HEK293 (cell line): ENCODE results near the gene BIK.
A peak's percentile ranks its signal among the peaks of the same experiment; 100 is the strongest.

Source experiments
- BCL11B ChIP-seq: fragments of 450-650 bp; formaldehyde crosslinking; IDR thresholded peaks from 2 replicates; pipeline ENCODE4 v1.5.1; 2016; ENCODE audit warnings: low read depth, missing biosample characterization, missing genetic modification characterization
- ELK4 ChIP-seq: IDR thresholded peaks from 2 replicates; pipeline ENCODE4 v1.6.1; 2011; ENCODE audit warnings: mild to moderate bottlenecking, low read depth, low read length, borderline replicate concordance
- FEZF1 ChIP-seq: fragments of 450-650 bp; formaldehyde crosslinking; IDR thresholded peaks from 2 replicates; pipeline ENCODE4 v1.5.1; 2016; ENCODE audit warnings: missing biosample characterization, missing genetic modification characterization
- KLF7 ChIP-seq: fragments of 450-650 bp; formaldehyde crosslinking; IDR thresholded peaks from 2 replicates; pipeline ENCODE4 v1.5.1; 2016; ENCODE audit warnings: missing biosample characterization, missing genetic modification characterization, borderline replicate concordance
- ZBTB7A ChIP-seq: fragments of 450-650 bp; formaldehyde crosslinking; IDR thresholded peaks from 2 replicates; pipeline ENCODE4 v1.5.1; 2016; ENCODE audit warnings: low read depth, missing biosample characterization, missing genetic modification characterization
- ZFP37 ChIP-seq: fragments of 450-650 bp; formaldehyde crosslinking; IDR thresholded peaks from 2 replicates; pipeline ENCODE4 v1.5.1; 2016; ENCODE audit warnings: missing biosample characterization, missing genetic modification characterization
- ZNF112 ChIP-seq: fragments of 450-650 bp; formaldehyde crosslinking; IDR thresholded peaks from 2 replicates; pipeline ENCODE4 v1.5.0; 2017; ENCODE audit warnings: missing biosample characterization, missing genetic modification characterization
- ZNF16 ChIP-seq: fragments of 450-650 bp; formaldehyde crosslinking; IDR thresholded peaks from 2 replicates; pipeline ENCODE4 v1.5.1; 2016; ENCODE audit warnings: low read depth, missing biosample characterization, missing genetic modification characterization
- ZNF169 ChIP-seq: fragments of 450-650 bp; formaldehyde crosslinking; IDR thresholded peaks from 2 replicates; pipeline ENCODE4 v1.5.1; 2016; ENCODE audit warnings: missing biosample characterization, missing genetic modification characterization
- ZNF211 ChIP-seq: fragments of 450-650 bp; formaldehyde crosslinking; IDR thresholded peaks from 2 replicates; pipeline ENCODE4 v1.5.1; 2016; ENCODE audit warnings: low read depth, missing biosample characterization, missing genetic modification characterization
- ZNF280C ChIP-seq: fragments of 450-650 bp; formaldehyde crosslinking; IDR thresholded peaks from 2 replicates; pipeline ENCODE4 v1.5.1; 2016; ENCODE audit warnings: missing biosample characterization, missing genetic modification characterization
- ZNF521 ChIP-seq: fragments of 450-650 bp; formaldehyde crosslinking; IDR thresholded peaks from 2 replicates; pipeline ENCODE4 v1.5.1; 2017; ENCODE audit warnings: missing biosample characterization, mild to moderate bottlenecking, missing genetic modification characterization
- ZNF555 ChIP-seq: fragments of 450-650 bp; formaldehyde crosslinking; conservative IDR thresholded peaks from 2 replicates; pipeline ENCODE4 v1.5.1; 2017; ENCODE audit warnings: missing biosample characterization, mild to moderate bottlenecking, missing genetic modification characterization, inconsistent platforms
- ZNF626 ChIP-seq: fragments of 450-650 bp; sonication (Bioruptor Pico); formaldehyde crosslinking; IDR thresholded peaks from 2 replicates; pipeline ENCODE4 v1.5.1; 2018; ENCODE audit warnings: missing biosample characterization, missing genetic modification characterization, inconsistent platforms
- ZNF639 ChIP-seq: fragments of 450-650 bp; formaldehyde crosslinking; IDR thresholded peaks from 2 replicates; pipeline ENCODE4 v1.5.1; 2016; ENCODE audit warnings: missing biosample characterization, missing genetic modification characterization
- ZNF664 ChIP-seq: fragments of 450-650 bp; formaldehyde crosslinking; IDR thresholded peaks from 2 replicates; pipeline ENCODE4 v1.5.1; 2016; ENCODE audit warnings: missing biosample characterization, missing genetic modification characterization
- ZNF701 ChIP-seq: fragments of 450-650 bp; formaldehyde crosslinking; IDR thresholded peaks from 2 replicates; pipeline ENCODE4 v1.5.1; 2016; ENCODE audit warnings: missing biosample characterization, missing genetic modification characterization
- ZNF768 ChIP-seq: fragments of 450-650 bp; formaldehyde crosslinking; IDR thresholded peaks from 2 replicates; pipeline ENCODE4 v1.5.1; 2018; ENCODE audit warnings: missing biosample characterization, mild to moderate bottlenecking, missing genetic modification characterization
- ZNF792 ChIP-seq: fragments of 450-650 bp; formaldehyde crosslinking; IDR thresholded peaks from 2 replicates; pipeline ENCODE4 v1.5.1; 2016; ENCODE audit warnings: missing biosample characterization, missing genetic modification characterization
- TF ChIP-seq, protein P1 (sequence below): fragments of 450-650 bp; formaldehyde crosslinking; IDR thresholded peaks from 2 replicates; pipeline ENCODE4 v1.5.1; 2016; ENCODE audit warnings: missing biosample characterization, missing genetic modification characterization
- TF ChIP-seq, protein P2 (sequence below): fragments of 450-650 bp; formaldehyde crosslinking; IDR thresholded peaks from 2 replicates; pipeline ENCODE4 v1.5.1; 2016; ENCODE audit warnings: missing biosample characterization, missing genetic modification characterization
- TF ChIP-seq, protein P3 (sequence below): fragments of 450-650 bp; formaldehyde crosslinking; IDR thresholded peaks from 2 replicates; pipeline ENCODE4 v1.5.0; 2017; ENCODE audit warnings: missing biosample characterization, missing genetic modification characterization, borderline replicate concordance
- TF ChIP-seq, protein P4 (sequence below): fragments of 450-650 bp; formaldehyde crosslinking; IDR thresholded peaks from 2 replicates; pipeline ENCODE4 v1.5.1; 2016; ENCODE audit warnings: missing biosample characterization, missing genetic modification characterization
- TF ChIP-seq, protein P5 (sequence below): fragments of 450-650 bp; formaldehyde crosslinking; IDR thresholded peaks from 2 replicates; pipeline ENCODE4 v1.5.1; 2016; ENCODE audit warnings: missing biosample characterization, missing genetic modification characterization

The BIK gene

GRCh38 chr22:43142880-43143562 lies 32.5 kb downstream of the BIK start, which contains the start of gene MCAT (continued):
- TF ChIP-seq, protein P1, sequence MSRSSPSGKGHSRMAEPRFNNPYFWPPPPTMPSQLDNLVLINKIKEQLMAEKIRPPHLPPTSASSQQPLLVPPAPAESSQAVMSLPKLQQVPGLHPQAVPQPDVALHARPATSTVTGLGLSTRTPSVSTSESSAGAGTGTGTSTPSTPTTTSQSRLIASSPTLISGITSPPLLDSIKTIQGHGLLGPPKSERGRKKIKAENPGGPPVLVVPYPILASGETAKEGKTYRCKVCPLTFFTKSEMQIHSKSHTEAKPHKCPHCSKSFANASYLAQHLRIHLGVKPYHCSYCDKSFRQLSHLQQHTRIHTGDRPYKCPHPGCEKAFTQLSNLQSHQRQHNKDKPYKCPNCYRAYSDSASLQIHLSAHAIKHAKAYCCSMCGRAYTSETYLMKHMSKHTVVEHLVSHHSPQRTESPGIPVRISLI (tag by site-specific recombination): no peak
- TF ChIP-seq FEZF1 (tag by site-specific recombination) (no peak), BCL11B (tag by site-specific recombination) (no peak), ZBTB7A (tag by site-specific recombination) (no peak), ZNF626 (tag by site-specific recombination) (no peak), ZNF211 (tag by site-specific recombination) (no peak), ELK4 (peak; percentile 90), ZNF701 (no peak), ZNF16 (tag by site-specific recombination) (no peak), KLF7 (tag by site-specific recombination) (peak; percentile 10; the same call in 1 of the 2 replicates), ZNF792 (tag by site-specific recombination) (no peak), ZNF521 (tag by site-specific recombination) (no peak), ZNF664 (tag by site-specific recombination) (no peak), ZNF280C (tag by site-specific recombination) (no peak), ZFP37 (no peak), ZNF639 (peak; percentile 59; the same call in 1 of the 2 replicates), ZNF768 (no peak), ZNF555 (tag by site-specific recombination) (no peak), ZNF169 (tag by site-specific recombination) (no peak), ZNF112 (no peak)
- TF ChIP-seq, protein P2, sequence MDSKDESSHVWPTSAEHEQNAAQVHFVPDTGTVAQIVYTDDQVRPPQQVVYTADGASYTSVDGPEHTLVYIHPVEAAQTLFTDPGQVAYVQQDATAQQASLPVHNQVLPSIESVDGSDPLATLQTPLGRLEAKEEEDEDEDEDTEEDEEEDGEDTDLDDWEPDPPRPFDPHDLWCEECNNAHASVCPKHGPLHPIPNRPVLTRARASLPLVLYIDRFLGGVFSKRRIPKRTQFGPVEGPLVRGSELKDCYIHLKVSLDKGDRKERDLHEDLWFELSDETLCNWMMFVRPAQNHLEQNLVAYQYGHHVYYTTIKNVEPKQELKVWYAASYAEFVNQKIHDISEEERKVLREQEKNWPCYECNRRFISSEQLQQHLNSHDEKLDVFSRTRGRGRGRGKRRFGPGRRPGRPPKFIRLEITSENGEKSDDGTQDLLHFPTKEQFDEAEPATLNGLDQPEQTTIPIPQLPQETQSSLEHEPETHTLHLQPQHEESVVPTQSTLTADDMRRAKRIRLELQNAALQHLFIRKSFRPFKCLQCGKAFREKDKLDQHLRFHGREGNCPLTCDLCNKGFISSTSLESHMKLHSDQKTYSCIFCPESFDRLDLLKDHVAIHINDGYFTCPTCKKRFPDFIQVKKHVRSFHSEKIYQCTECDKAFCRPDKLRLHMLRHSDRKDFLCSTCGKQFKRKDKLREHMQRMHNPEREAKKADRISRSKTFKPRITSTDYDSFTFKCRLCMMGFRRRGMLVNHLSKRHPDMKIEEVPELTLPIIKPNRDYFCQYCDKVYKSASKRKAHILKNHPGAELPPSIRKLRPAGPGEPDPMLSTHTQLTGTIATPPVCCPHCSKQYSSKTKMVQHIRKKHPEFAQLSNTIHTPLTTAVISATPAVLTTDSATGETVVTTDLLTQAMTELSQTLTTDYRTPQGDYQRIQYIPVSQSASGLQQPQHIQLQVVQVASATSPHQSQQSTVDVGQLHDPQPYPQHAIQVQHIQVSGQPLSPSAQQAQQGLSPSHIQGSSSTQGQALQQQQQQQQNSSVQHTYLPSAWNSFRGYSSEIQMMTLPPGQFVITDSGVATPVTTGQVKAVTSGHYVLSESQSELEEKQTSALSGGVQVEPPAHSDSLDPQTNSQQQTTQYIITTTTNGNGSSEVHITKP (tag by site-specific recombination): no peak
- TF ChIP-seq, protein P3, sequence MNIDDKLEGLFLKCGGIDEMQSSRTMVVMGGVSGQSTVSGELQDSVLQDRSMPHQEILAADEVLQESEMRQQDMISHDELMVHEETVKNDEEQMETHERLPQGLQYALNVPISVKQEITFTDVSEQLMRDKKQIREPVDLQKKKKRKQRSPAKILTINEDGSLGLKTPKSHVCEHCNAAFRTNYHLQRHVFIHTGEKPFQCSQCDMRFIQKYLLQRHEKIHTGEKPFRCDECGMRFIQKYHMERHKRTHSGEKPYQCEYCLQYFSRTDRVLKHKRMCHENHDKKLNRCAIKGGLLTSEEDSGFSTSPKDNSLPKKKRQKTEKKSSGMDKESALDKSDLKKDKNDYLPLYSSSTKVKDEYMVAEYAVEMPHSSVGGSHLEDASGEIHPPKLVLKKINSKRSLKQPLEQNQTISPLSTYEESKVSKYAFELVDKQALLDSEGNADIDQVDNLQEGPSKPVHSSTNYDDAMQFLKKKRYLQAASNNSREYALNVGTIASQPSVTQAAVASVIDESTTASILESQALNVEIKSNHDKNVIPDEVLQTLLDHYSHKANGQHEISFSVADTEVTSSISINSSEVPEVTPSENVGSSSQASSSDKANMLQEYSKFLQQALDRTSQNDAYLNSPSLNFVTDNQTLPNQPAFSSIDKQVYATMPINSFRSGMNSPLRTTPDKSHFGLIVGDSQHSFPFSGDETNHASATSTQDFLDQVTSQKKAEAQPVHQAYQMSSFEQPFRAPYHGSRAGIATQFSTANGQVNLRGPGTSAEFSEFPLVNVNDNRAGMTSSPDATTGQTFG (tag by site-specific recombination): no peak
- TF ChIP-seq, protein P4, sequence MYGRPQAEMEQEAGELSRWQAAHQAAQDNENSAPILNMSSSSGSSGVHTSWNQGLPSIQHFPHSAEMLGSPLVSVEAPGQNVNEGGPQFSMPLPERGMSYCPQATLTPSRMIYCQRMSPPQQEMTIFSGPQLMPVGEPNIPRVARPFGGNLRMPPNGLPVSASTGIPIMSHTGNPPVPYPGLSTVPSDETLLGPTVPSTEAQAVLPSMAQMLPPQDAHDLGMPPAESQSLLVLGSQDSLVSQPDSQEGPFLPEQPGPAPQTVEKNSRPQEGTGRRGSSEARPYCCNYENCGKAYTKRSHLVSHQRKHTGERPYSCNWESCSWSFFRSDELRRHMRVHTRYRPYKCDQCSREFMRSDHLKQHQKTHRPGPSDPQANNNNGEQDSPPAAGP (tag by site-specific recombination): peak; percentile 81
- TF ChIP-seq, protein P5, sequence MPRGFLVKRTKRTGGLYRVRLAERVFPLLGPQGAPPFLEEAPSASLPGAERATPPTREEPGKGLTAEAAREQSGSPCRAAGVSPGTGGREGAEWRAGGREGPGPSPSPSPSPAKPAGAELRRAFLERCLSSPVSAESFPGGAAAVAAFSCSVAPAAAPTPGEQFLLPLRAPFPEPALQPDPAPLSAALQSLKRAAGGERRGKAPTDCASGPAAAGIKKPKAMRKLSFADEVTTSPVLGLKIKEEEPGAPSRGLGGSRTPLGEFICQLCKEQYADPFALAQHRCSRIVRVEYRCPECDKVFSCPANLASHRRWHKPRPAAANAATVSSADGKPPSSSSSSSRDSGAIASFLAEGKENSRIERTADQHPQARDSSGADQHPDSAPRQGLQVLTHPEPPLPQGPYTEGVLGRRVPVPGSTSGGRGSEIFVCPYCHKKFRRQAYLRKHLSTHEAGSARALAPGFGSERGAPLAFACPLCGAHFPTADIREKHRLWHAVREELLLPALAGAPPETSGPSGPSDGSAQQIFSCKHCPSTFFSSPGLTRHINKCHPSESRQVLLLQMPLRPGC (tag by site-specific recombination): no peak
